Measurements from ENCODE around the gene APOL6.
A peak's percentile ranks its signal among the peaks of the same experiment; 100 is the strongest.

The APOL6 gene

GRCh38 chr22:35708453-35708852 is 60.2 kb downstream of the APOL6 start:
- no peaks in the 10 kb centered on the region for H3K9me3 ChIP-seq (ENCODE audit: control insufficient read depth, insufficient read depth, low read length)
- H3K27me3 ChIP-seq (ENCODE audit: control insufficient read depth, low read length): no peaks in the 10 kb centered on the region
- no peak overlapping the region for H3K4me3 ChIP-seq (ENCODE audit: low read length)
- H3K79me2 ChIP-seq (ENCODE audit: control insufficient read depth, low read length): no peaks in the 10 kb centered on the region
- no peak overlapping the region for H3K27ac ChIP-seq (ENCODE audit: low read depth, low read length)
- no peaks in the 10 kb centered on the region for H4K20me1 ChIP-seq (ENCODE audit: control insufficient read depth, insufficient read depth, low read depth, low read length)
- H3K36me3 ChIP-seq (ENCODE audit: control insufficient read depth, low read length): no peaks in the 10 kb centered on the region
- no peak overlapping the region for H3K4me2 ChIP-seq (ENCODE audit: low read length)
- no peaks in the 10 kb centered on the region for H3F3A ChIP-seq (ENCODE audit: control insufficient read depth, insufficient read depth)
- TF ChIP-seq CTCF (IDR thresholded peaks at IDR 0.05; ENCODE audit: low read depth, low read length, poor library complexity, severe bottlenecking) (no peak), EZH2phosphoT487 (IDR thresholded peaks at IDR 0.05; ENCODE audit: borderline replicate concordance, low read length) (no peak)
- H3K4me1 ChIP-seq (ENCODE audit: control insufficient read depth, low read length): peaks cover 7% of the 10 kb centered on the region
- no peaks in the 10 kb centered on the region for H3K9me2 ChIP-seq (replicated peaks; ENCODE audit: control insufficient read depth, low read length)

- Histone ChIP-seq H3K4me2 (ENCODE audit: low read length) (no peak overlapping the region), H3F3A (ENCODE audit: control insufficient read depth, insufficient read depth) (no peaks in the 10 kb centered on the region), H3K4me3 (ENCODE audit: low read length) (no peak overlapping the region), H3K79me2 (ENCODE audit: control insufficient read depth, low read length) (no peaks in the 10 kb centered on the region), H4K20me1 (ENCODE audit: control insufficient read depth, insufficient read depth, low read depth, low read length) (no peaks in the 10 kb centered on the region), H3K9me2 (replicated peaks; ENCODE audit: control insufficient read depth, low read length) (no peaks in the 10 kb centered on the region), H3K4me1 (ENCODE audit: control insufficient read depth, low read length) (peaks cover 7% of the 10 kb centered on the region), H3K27ac (ENCODE audit: low read depth, low read length) (no peak overlapping the region), H3K9me3 (ENCODE audit: control insufficient read depth, insufficient read depth, low read length) (no peaks in the 10 kb centered on the region), H3K36me3 (ENCODE audit: control insufficient read depth, low read length) (no peaks in the 10 kb centered on the region), H3K27me3 (ENCODE audit: control insufficient read depth, low read length) (no peaks in the 10 kb centered on the region)
- TF ChIP-seq EZH2phosphoT487 (IDR thresholded peaks at IDR 0.05; ENCODE audit: borderline replicate concordance, low read length): no peak
- TF ChIP-seq CTCF (IDR thresholded peaks at IDR 0.05; ENCODE audit: low read depth, low read length, poor library complexity, severe bottlenecking): no peak
These were observed 60.7 kb downstream of the APOL6 start for GRCh38 chr22:35708917-35709316.

GRCh38 chr22:35711336-35711735 is 63.1 kb downstream of the APOL6 start:
- Histone ChIP-seq H3K4me2 (ENCODE audit: low read length) (no peak overlapping the region), H3K9me2 (replicated peaks; ENCODE audit: control insufficient read depth, low read length) (no peaks in the 10 kb centered on the region), H3K79me2 (ENCODE audit: control insufficient read depth, low read length) (no peaks in the 10 kb centered on the region), H3K4me1 (ENCODE audit: control insufficient read depth, low read length) (peaks cover 7% of the 10 kb centered on the region), H4K20me1 (ENCODE audit: control insufficient read depth, insufficient read depth, low read depth, low read length) (no peaks in the 10 kb centered on the region), H3F3A (ENCODE audit: control insufficient read depth, insufficient read depth) (no peaks in the 10 kb centered on the region; the same call in 1 of the 2 replicates), H3K4me3 (ENCODE audit: low read length) (no peak overlapping the region), H3K36me3 (ENCODE audit: control insufficient read depth, low read length) (no peaks in the 10 kb centered on the region), H3K9me3 (ENCODE audit: control insufficient read depth, insufficient read depth, low read length) (no peaks in the 10 kb centered on the region), H3K27ac (ENCODE audit: low read depth, low read length) (no peak overlapping the region), H3K27me3 (ENCODE audit: control insufficient read depth, low read length) (no peaks in the 10 kb centered on the region)
- no peak for TF ChIP-seq EZH2phosphoT487 (IDR thresholded peaks at IDR 0.05; ENCODE audit: borderline replicate concordance, low read length)
- no peak for TF ChIP-seq CTCF (IDR thresholded peaks at IDR 0.05; ENCODE audit: low read depth, low read length, poor library complexity, severe bottlenecking)

GRCh38 chr22:35712672-35713071 is 64.4 kb downstream of the APOL6 start:
- no peaks in the 10 kb centered on the region for H3K27me3 ChIP-seq (ENCODE audit: control insufficient read depth, low read length)
- H3K4me3 ChIP-seq (ENCODE audit: low read length): no peak overlapping the region
- TF ChIP-seq EZH2phosphoT487 (IDR thresholded peaks at IDR 0.05; ENCODE audit: borderline replicate concordance, low read length): no peak
- peak; percentile 59 for TF ChIP-seq CTCF (IDR thresholded peaks at IDR 0.05; ENCODE audit: low read depth, low read length, poor library complexity, severe bottlenecking)
- peaks cover 7% of the 10 kb centered on the region for H3K4me1 ChIP-seq (ENCODE audit: control insufficient read depth, low read length)
- H3K36me3 ChIP-seq (ENCODE audit: control insufficient read depth, low read length): no peaks in the 10 kb centered on the region
- no peaks in the 10 kb centered on the region for H4K20me1 ChIP-seq (ENCODE audit: control insufficient read depth, insufficient read depth, low read depth, low read length)
- H3K9me3 ChIP-seq (ENCODE audit: control insufficient read depth, insufficient read depth, low read length): no peaks in the 10 kb centered on the region
- no peaks in the 10 kb centered on the region for H3K9me2 ChIP-seq (replicated peaks; ENCODE audit: control insufficient read depth, low read length)
- no peaks in the 10 kb centered on the region for H3K79me2 ChIP-seq (ENCODE audit: control insufficient read depth, low read length)
- no peak overlapping the region for H3K27ac ChIP-seq (ENCODE audit: low read depth, low read length)
- no peaks in the 10 kb centered on the region; the same call in 1 of the 2 replicates for H3F3A ChIP-seq (ENCODE audit: control insufficient read depth, insufficient read depth)
- no peak overlapping the region for H3K4me2 ChIP-seq (ENCODE audit: low read length)
